HG03060 (cell line): Measurements from ENCODE around the gene PLCXD1.
"Not testable (repeated sequence)": the region's sequence is repeated elsewhere in the genome, so short reads cannot be mapped to it uniquely, and the experiment has no call there.

Experiments used
- ATAC-seq: cut with Tn5 transposase; IDR thresholded peaks from one replicate; pipeline ENCODE4 v1.9.1; 2021; ENCODE audit warnings: low read depth, moderate number of reproducible peaks; ENCODE audit not compliant: unreplicated experiment

The PLCXD1 gene

GRCh38 chrX:290476-291166, 9.4 kb downstream of the PLCXD1 start:
- no peak for ATAC-seq

- no peak for ATAC-seq
Observed at GRCh38 chrX:291411-291901, 10.3 kb downstream of the PLCXD1 start.

- ATAC-seq = no peak
Observed at GRCh38 chrX:292900-293897, 12.0 kb downstream of the PLCXD1 start.

GRCh38 chrX:295136-295535, 14.0 kb downstream of the PLCXD1 start:
- ATAC-seq = no peak

- ATAC-seq = no peak
Observed at GRCh38 chrX:298993-299392, 17.8 kb downstream of the PLCXD1 start.

- no peak for ATAC-seq
Observed at GRCh38 chrX:300334-300733, 19.2 kb downstream of the PLCXD1 start.

GRCh38 chrX:302975-303374, 21.8 kb downstream of the PLCXD1 start:
- no peak for ATAC-seq

GRCh38 chrX:305781-306613, 24.8 kb downstream of the PLCXD1 start:
- not testable (repeated sequence) for ATAC-seq

- ATAC-seq = not testable (repeated sequence)
Observed at GRCh38 chrX:306614-307251, 25.6 kb downstream of the PLCXD1 start.

GRCh38 chrX:307261-308111, 26.3 kb downstream of the PLCXD1 start:
- no peak for ATAC-seq

GRCh38 chrX:308821-309520, 27.8 kb downstream of the PLCXD1 start:
- no peak for ATAC-seq

- no peak for ATAC-seq
Observed at GRCh38 chrX:310621-311155, 29.5 kb downstream of the PLCXD1 start.

- no peak for ATAC-seq
Observed at GRCh38 chrX:311156-312129, 30.3 kb downstream of the PLCXD1 start.

GRCh38 chrX:312621-313331, 31.6 kb downstream of the PLCXD1 start:
- no peak for ATAC-seq

- ATAC-seq = no peak
Observed at GRCh38 chrX:313546-313945, 32.4 kb downstream of the PLCXD1 start.

- ATAC-seq = no peak
Observed at GRCh38 chrX:314049-314448, 32.9 kb downstream of the PLCXD1 start.
